CD8-positive, alpha-beta memory T cell (primary cell): ENCODE data around the gene INPP5A. TPM values are rescaled to one million over a fixed set of nuclear protein-coding genes. Genes with fewer than 3 reads are reported as not detected.
A peak's percentile ranks its signal among the peaks of the same experiment; 100 is the strongest.

Experiments
- CTCF ChIA-PET: fragments of 350-600 bp; sonication (Branson Sonifier 250); formaldehyde crosslinking; loops from one replicate; lab custom pipeline; 2021; ENCODE audit warnings: antibody characterized with exemption; lab: Charles Lee
- POLR2A ChIA-PET: fragments of 350-600 bp; sonication (Branson Sonifier 250); formaldehyde crosslinking; loops from one replicate; lab custom pipeline; 2021; ENCODE audit warnings: antibody characterized with exemption; lab: Charles Lee
- DNase-seq, 5 donors: peaks; one replicate each; pipeline versions ENCODE4 v3.0.0 to v3.0.0-alpha.2; 2020 to 2022; ENCODE audit warnings: mixed read lengths in 1 of 5
- H3K27ac ChIP-seq: one replicate; pipeline ENCODE4 v1.7.0; 2013; ENCODE audit warnings: low read depth, mild to moderate bottlenecking, low read length, moderate library complexity
- H3K27me3 ChIP-seq: 2 replicates; pipeline ENCODE4 v1.7.0; 2013; ENCODE audit warnings: low read length, mild to moderate bottlenecking; ENCODE audit not compliant: insufficient read depth, poor library complexity, severe bottlenecking
- H3K36me3 ChIP-seq: 2 replicates; pipeline ENCODE4 v1.7.0; 2013; ENCODE audit warnings: mild to moderate bottlenecking, low read length, moderate library complexity; ENCODE audit not compliant: insufficient read depth
- H3K4me1 ChIP-seq: 2 replicates; pipeline ENCODE4 v1.7.0; 2013; ENCODE audit warnings: mild to moderate bottlenecking, low read length, moderate library complexity; ENCODE audit not compliant: insufficient read depth
- H3K4me3 ChIP-seq: 2 replicates; pipeline ENCODE4 v1.7.0; 2013; ENCODE audit warnings: mild to moderate bottlenecking, low read length
- H3K9me3 ChIP-seq: 2 replicates; pipeline ENCODE4 v1.7.0; 2013; ENCODE audit warnings: mild to moderate bottlenecking, low read length
- H3K27ac Mint-ChIP-seq, 8 donors: one replicate each; pipeline ENCODE4 v1.8.0; 2020 to 2021; ENCODE audit warnings: mixed read lengths in 8 of 8, mild to moderate bottlenecking in 6 of 8, inconsistent platforms in 3 of 8, moderate library complexity in 3 of 8
- H3K27me3 Mint-ChIP-seq, 2 donors: one replicate each; pipeline ENCODE4 v1.8.0; 2020 to 2021; ENCODE audit warnings: mixed read lengths in 2 of 2, mild to moderate bottlenecking in 1 of 2, moderate library complexity in 1 of 2
- H3K36me3 Mint-ChIP-seq, 3 donors: one replicate each; pipeline ENCODE4 v1.8.0; 2020 to 2021; ENCODE audit warnings: mixed read lengths in 3 of 3, inconsistent platforms in 1 of 3, mild to moderate bottlenecking in 1 of 3
- H3K4me1 Mint-ChIP-seq, 3 donors: one replicate each; pipeline ENCODE4 v1.8.0; 2020 to 2021; ENCODE audit warnings: mixed read lengths in 3 of 3, inconsistent platforms in 1 of 3, mild to moderate bottlenecking in 1 of 3
- H3K4me3 Mint-ChIP-seq, 7 donors: one replicate each; pipeline ENCODE4 v1.8.0; 2020 to 2021; ENCODE audit warnings: mixed read lengths in 7 of 7, mild to moderate bottlenecking in 6 of 7, moderate library complexity in 4 of 7, inconsistent platforms in 2 of 7
- H3K9me3 Mint-ChIP-seq, 5 donors: one replicate each; pipeline ENCODE4 v1.8.0; 2020 to 2022; ENCODE audit warnings: mixed read lengths in 5 of 5, mild to moderate bottlenecking in 3 of 5, moderate library complexity in 2 of 5, inconsistent platforms in 1 of 5
- polyA plus RNA-seq: library from polyadenylated mRNA; unstranded; fragments of 300-500 nt; fragmentation: Illumina TruSeq; gene quantifications from one replicate; pipeline ENCODE4 v1.2.3, GENCODE V29; 2021
- total RNA-seq, 2 experiments: library from RNA; stranded (reverse); gene quantifications; one replicate each; pipeline ENCODE4 v1.2.3, GENCODE V29; 2021

Gene INPP5A
- total and polyA plus RNA-seq, 3 experiments from 2014 or later = 1.1 to 6.1 (median 4.8) TPM

DNA sequence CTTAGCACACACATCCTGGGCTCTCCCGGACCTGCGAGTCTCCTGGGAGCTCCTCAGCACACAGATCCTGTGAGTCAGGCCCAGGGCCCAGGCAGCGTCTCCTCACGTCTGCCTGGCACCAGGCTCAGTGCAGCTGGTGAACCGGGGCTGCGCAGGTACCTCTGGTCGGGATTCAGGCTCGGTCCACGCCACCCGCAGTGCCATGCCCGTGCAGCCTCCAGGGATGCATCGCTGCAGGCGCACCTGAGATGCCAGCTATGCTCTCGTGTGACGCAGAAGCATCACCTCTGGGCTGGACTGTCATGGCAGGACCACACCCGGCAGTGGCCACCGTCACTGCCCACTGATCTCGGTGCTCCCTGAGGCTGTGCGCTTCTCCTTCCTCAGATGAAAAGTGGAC lies 196.3 kb downstream of the INPP5A start:
- Histone ChIP-seq H3K4me1 (no peaks in the 10 kb centered on the region), H3K4me3 (no peak overlapping the region), H3K9me3 (no peaks in the 10 kb centered on the region), H3K36me3 (no peaks in the 10 kb centered on the region), H3K27ac (no peak overlapping the region), H3K27me3 (no peaks in the 10 kb centered on the region)
- ChIA-PET CTCF (no interaction called here), POLR2A (no interaction called here)
- no peaks in the 10 kb centered on the region for H3K4me1 Mint-ChIP-seq
- H3K9me3 Mint-ChIP-seq = peaks cover 0 to 3% (median 0%) of the 10 kb centered on the region in 5 donors
- H3K4me3 Mint-ChIP-seq = no peak overlapping the region
- no peaks in the 10 kb centered on the region for H3K27me3 Mint-ChIP-seq
- peaks cover 1 to 10% (median 4%) of the 10 kb centered on the region in 3 donors for H3K36me3 Mint-ChIP-seq
- DNase-seq = no peak
- H3K27ac Mint-ChIP-seq = peak overlapping the region in 1 of 8 donors; percentile 24

DNA sequence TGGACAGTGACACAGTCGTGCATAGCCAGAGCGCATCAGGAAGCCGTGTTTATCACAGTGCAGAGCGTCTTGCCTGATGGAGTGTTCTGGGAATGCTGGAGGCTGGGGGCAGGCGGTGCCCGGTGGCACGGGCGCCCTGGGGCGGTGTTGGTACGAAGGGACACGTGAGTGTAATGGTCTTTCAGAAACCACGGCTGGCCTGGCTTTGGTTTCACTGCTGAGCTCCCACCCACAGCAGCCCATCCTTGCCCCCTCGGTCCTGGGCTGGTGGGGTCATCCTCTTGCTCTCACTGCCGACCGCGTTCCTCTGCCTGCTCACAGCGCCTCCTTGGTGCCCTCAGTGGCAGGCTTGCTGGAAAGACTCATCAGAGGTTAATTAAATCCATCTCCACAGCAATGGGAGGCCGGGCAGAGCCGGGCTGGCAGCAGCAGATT lies 197.8 kb downstream of the INPP5A start:
- no peaks in the 10 kb centered on the region for H3K36me3 ChIP-seq
- H3K4me1 ChIP-seq = no peaks in the 10 kb centered on the region
- Mint-ChIP-seq H3K27me3 (no peaks in the 10 kb centered on the region), H3K4me1 (no peaks in the 10 kb centered on the region), H3K9me3 (peaks cover 0 to 3% (median 0%) of the 10 kb centered on the region in 5 donors), H3K27ac (peak overlapping the region in 1 of 8 donors; percentile 79), H3K4me3 (no peak overlapping the region), H3K36me3 (peaks cover 0 to 8% (median 4%) of the 10 kb centered on the region in 3 donors)
- H3K27ac ChIP-seq = no peak overlapping the region
- DNase-seq = no peak
- ChIA-PET POLR2A (no interaction called here), CTCF (no interaction called here)
- no peak overlapping the region for H3K4me3 ChIP-seq
- H3K9me3 ChIP-seq = no peaks in the 10 kb centered on the region
- H3K27me3 ChIP-seq = no peaks in the 10 kb centered on the region

DNA sequence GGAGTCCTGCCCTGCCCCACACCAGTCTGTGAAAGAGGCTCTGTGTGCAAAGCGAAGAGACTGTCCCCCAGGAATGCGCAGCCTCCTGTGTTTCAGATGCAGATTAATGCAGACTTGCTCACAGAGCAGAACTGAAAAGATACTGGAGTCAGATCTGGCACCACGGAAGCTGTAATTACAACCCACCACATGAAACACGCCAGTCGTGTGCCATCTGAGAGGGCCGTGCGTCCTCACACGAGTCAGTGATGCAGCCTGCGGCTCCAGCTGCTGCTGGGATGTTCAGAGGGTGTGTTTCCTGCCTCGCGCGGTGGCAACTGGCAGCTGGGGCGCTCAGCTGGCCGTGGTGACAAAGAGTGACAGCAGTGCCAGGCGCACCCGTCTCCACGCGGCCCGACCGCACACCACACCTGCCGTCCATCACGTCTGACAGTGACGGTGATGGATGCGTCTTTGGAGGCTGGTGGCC lies 198.4 kb downstream of the INPP5A start:
- POLR2A ChIA-PET = no interaction called here
- Mint-ChIP-seq H3K4me1 (no peaks in the 10 kb centered on the region), H3K27ac (peak overlapping the region in 1 of 8 donors; percentile 55), H3K4me3 (no peak overlapping the region), H3K9me3 (peaks cover 0 to 3% (median 0%) of the 10 kb centered on the region in 5 donors), H3K36me3 (peaks cover 0 to 11% (median 4%) of the 10 kb centered on the region in 3 donors), H3K27me3 (no peaks in the 10 kb centered on the region)
- Histone ChIP-seq H3K27ac (no peak overlapping the region), H3K36me3 (no peaks in the 10 kb centered on the region), H3K4me3 (no peak overlapping the region), H3K9me3 (no peaks in the 10 kb centered on the region), H3K4me1 (no peaks in the 10 kb centered on the region), H3K27me3 (no peaks in the 10 kb centered on the region)
- CTCF ChIA-PET = no interaction called here
- DNase-seq = no peak

GRCh38 chr10:132737390-132738048 lies 199.9 kb downstream of the INPP5A start:
- H3K4me3 Mint-ChIP-seq = no peak overlapping the region
- ChIA-PET POLR2A (no interaction called here), CTCF (no interaction called here)
- H3K27me3 ChIP-seq = no peaks in the 10 kb centered on the region
- no peaks in the 10 kb centered on the region for H3K9me3 Mint-ChIP-seq
- no peaks in the 10 kb centered on the region for H3K36me3 ChIP-seq
- no peaks in the 10 kb centered on the region for H3K27me3 Mint-ChIP-seq
- DNase-seq = no peak
- H3K27ac Mint-ChIP-seq = no peak overlapping the region
- no peaks in the 10 kb centered on the region for H3K9me3 ChIP-seq
- H3K4me3 ChIP-seq = no peak overlapping the region
- H3K4me1 ChIP-seq = no peaks in the 10 kb centered on the region
- H3K27ac ChIP-seq = no peak overlapping the region
- peaks cover 0 to 14% (median 0%) of the 10 kb centered on the region in 3 donors for H3K36me3 Mint-ChIP-seq
- no peaks in the 10 kb centered on the region for H3K4me1 Mint-ChIP-seq

- Mint-ChIP-seq H3K36me3 (peaks cover 0 to 17% (median 0%) of the 10 kb centered on the region in 3 donors), H3K9me3 (no peaks in the 10 kb centered on the region), H3K4me3 (no peak overlapping the region), H3K4me1 (no peaks in the 10 kb centered on the region), H3K27me3 (no peaks in the 10 kb centered on the region), H3K27ac (peak overlapping the region in 1 of 8 donors; percentile 19)
- H3K9me3 ChIP-seq = no peaks in the 10 kb centered on the region
- no peak overlapping the region for H3K27ac ChIP-seq
- ChIA-PET POLR2A (no interaction called here), CTCF (no interaction called here)
- no peak overlapping the region for H3K4me3 ChIP-seq
- no peaks in the 10 kb centered on the region for H3K36me3 ChIP-seq
- no peak for DNase-seq
- H3K4me1 ChIP-seq = no peaks in the 10 kb centered on the region
- no peaks in the 10 kb centered on the region for H3K27me3 ChIP-seq
Measured at GRCh38 chr10:132738454-132739224, 201.1 kb downstream of the INPP5A start.

GRCh38 chr10:132739225-132739613 lies 201.6 kb downstream of the INPP5A start:
- H3K36me3 Mint-ChIP-seq = peaks cover 0 to 17% (median 0%) of the 10 kb centered on the region in 3 donors
- Histone ChIP-seq H3K36me3 (no peaks in the 10 kb centered on the region), H3K9me3 (no peaks in the 10 kb centered on the region), H3K4me1 (no peaks in the 10 kb centered on the region), H3K27me3 (no peaks in the 10 kb centered on the region), H3K4me3 (no peak overlapping the region), H3K27ac (no peak overlapping the region)
- H3K4me1 Mint-ChIP-seq = no peaks in the 10 kb centered on the region
- POLR2A ChIA-PET = no interaction called here
- no peak overlapping the region for H3K4me3 Mint-ChIP-seq
- no peak overlapping the region for H3K27ac Mint-ChIP-seq
- no peaks in the 10 kb centered on the region for H3K27me3 Mint-ChIP-seq
- no peak for DNase-seq
- CTCF ChIA-PET = no interaction called here
- no peaks in the 10 kb centered on the region for H3K9me3 Mint-ChIP-seq

- no peaks in the 10 kb centered on the region for H3K27me3 ChIP-seq
- no peaks in the 10 kb centered on the region for H3K4me1 ChIP-seq
- no peaks in the 10 kb centered on the region for H3K36me3 ChIP-seq
- Mint-ChIP-seq H3K36me3 (peaks cover 0 to 16% (median 0%) of the 10 kb centered on the region in 3 donors), H3K4me1 (no peaks in the 10 kb centered on the region), H3K4me3 (no peak overlapping the region), H3K9me3 (no peaks in the 10 kb centered on the region), H3K27ac (no peak overlapping the region), H3K27me3 (no peaks in the 10 kb centered on the region)
- POLR2A ChIA-PET = no interaction called here
- no peak for DNase-seq
- no peaks in the 10 kb centered on the region for H3K9me3 ChIP-seq
- no peak overlapping the region for H3K27ac ChIP-seq
- CTCF ChIA-PET = no interaction called here
- H3K4me3 ChIP-seq = no peak overlapping the region
Measured at GRCh38 chr10:132740588-132740987, 203.0 kb downstream of the INPP5A start.

GRCh38 chr10:132742167-132742836 lies 204.7 kb downstream of the INPP5A start:
- Histone ChIP-seq H3K27me3 (no peaks in the 10 kb centered on the region), H3K4me1 (no peaks in the 10 kb centered on the region), H3K36me3 (no peaks in the 10 kb centered on the region), H3K27ac (no peak overlapping the region), H3K4me3 (no peak overlapping the region), H3K9me3 (no peaks in the 10 kb centered on the region)
- H3K9me3 Mint-ChIP-seq = no peaks in the 10 kb centered on the region
- H3K27me3 Mint-ChIP-seq = no peaks in the 10 kb centered on the region
- H3K27ac Mint-ChIP-seq = peak overlapping the region in 1 of 8 donors; percentile 34
- DNase-seq = no peak
- ChIA-PET POLR2A (no interaction called here), CTCF (no interaction called here)
- H3K4me1 Mint-ChIP-seq = no peaks in the 10 kb centered on the region
- H3K4me3 Mint-ChIP-seq = no peak overlapping the region
- peaks cover 0 to 16% (median 0%) of the 10 kb centered on the region in 3 donors for H3K36me3 Mint-ChIP-seq
